ENCODE data around the gene PTPRZ1. TPM values are rescaled to one million over a fixed set of nuclear protein-coding genes. Genes with fewer than 3 reads are reported as not detected.

PTPRZ1 gene
- total RNA-seq, 1 experiment from 2014 or later: 105 TPM

GRCh38 chr7:122072924-122073599 is 200.1 kb downstream of the PTPRZ1 start:
- peaks cover 37% of the 10 kb centered on the region for H3K36me3 Mint-ChIP-seq
- H3K9me3 Mint-ChIP-seq: 0 out of 2 replicates have a peak, but pooled peaks cover 7% of the 10 kb centered on the region
- H3K4me1 Mint-ChIP-seq: peaks cover 19% of the 10 kb centered on the region
- no peak overlapping the region for H3K4me3 Mint-ChIP-seq
- CTCF ChIA-PET: no interaction called here
- ATAC-seq (no peak), DNase-seq (ENCODE audit: low spot score) (no peak)
- POLR2A ChIA-PET: no interaction called here
- H3K27ac Mint-ChIP-seq: peak overlapping the region; percentile 11; the same call in 1 of the 2 replicates
- H3K27me3 Mint-ChIP-seq (ENCODE audit: low read depth): no peaks in the 10 kb centered on the region
- no peak for TF ChIP-seq JUN (CRISPR knock-in tag; IDR thresholded peaks at IDR 0.05)
- TF ChIP-seq CREB1 (CRISPR knock-in tag; IDR thresholded peaks at IDR 0.05): no peak
- TF ChIP-seq, protein P1, sequence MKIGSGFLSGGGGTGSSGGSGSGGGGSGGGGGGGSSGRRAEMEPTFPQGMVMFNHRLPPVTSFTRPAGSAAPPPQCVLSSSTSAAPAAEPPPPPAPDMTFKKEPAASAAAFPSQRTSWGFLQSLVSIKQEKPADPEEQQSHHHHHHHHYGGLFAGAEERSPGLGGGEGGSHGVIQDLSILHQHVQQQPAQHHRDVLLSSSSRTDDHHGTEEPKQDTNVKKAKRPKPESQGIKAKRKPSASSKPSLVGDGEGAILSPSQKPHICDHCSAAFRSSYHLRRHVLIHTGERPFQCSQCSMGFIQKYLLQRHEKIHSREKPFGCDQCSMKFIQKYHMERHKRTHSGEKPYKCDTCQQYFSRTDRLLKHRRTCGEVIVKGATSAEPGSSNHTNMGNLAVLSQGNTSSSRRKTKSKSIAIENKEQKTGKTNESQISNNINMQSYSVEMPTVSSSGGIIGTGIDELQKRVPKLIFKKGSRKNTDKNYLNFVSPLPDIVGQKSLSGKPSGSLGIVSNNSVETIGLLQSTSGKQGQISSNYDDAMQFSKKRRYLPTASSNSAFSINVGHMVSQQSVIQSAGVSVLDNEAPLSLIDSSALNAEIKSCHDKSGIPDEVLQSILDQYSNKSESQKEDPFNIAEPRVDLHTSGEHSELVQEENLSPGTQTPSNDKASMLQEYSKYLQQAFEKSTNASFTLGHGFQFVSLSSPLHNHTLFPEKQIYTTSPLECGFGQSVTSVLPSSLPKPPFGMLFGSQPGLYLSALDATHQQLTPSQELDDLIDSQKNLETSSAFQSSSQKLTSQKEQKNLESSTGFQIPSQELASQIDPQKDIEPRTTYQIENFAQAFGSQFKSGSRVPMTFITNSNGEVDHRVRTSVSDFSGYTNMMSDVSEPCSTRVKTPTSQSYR (CRISPR knock-in tag; IDR thresholded peaks at IDR 0.05): no peak
- TF ChIP-seq, protein P2, sequence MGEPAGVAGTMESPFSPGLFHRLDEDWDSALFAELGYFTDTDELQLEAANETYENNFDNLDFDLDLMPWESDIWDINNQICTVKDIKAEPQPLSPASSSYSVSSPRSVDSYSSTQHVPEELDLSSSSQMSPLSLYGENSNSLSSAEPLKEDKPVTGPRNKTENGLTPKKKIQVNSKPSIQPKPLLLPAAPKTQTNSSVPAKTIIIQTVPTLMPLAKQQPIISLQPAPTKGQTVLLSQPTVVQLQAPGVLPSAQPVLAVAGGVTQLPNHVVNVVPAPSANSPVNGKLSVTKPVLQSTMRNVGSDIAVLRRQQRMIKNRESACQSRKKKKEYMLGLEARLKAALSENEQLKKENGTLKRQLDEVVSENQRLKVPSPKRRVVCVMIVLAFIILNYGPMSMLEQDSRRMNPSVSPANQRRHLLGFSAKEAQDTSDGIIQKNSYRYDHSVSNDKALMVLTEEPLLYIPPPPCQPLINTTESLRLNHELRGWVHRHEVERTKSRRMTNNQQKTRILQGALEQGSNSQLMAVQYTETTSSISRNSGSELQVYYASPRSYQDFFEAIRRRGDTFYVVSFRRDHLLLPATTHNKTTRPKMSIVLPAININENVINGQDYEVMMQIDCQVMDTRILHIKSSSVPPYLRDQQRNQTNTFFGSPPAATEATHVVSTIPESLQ (CRISPR knock-in tag; IDR thresholded peaks at IDR 0.05): no peak
- TF ChIP-seq SP1 (CRISPR knock-in tag; conservative IDR thresholded peaks at IDR 0.05): no peak
- peak; percentile 28; the same call in 1 of the 2 replicates for TF ChIP-seq ZNF532 (CRISPR knock-in tag; IDR thresholded peaks at IDR 0.05; ENCODE audit: borderline replicate concordance)
- TF ChIP-seq, protein P3, sequence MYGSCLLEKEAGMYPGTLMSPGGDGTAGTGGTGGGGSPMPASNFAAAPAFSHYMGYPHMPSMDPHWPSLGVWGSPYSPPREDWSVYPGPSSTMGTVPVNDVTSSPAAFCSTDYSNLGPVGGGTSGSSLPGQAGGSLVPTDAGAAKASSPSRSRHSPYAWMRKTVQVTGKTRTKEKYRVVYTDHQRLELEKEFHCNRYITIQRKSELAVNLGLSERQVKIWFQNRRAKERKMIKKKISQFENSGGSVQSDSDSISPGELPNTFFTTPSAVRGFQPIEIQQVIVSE (CRISPR knock-in tag; IDR thresholded peaks at IDR 0.05; ENCODE audit: borderline replicate concordance): no peak
- 0 out of 2 replicates have a peak, but pooled peaks have one; percentile 9 for TF ChIP-seq ZNF671 (CRISPR knock-in tag; IDR thresholded peaks at IDR 0.05)
- no peak for TF ChIP-seq AFF4 (CRISPR knock-in tag; IDR thresholded peaks at IDR 0.05; ENCODE audit: borderline replicate concordance)
- no peak for TF ChIP-seq HMGA2 (CRISPR knock-in tag; IDR thresholded peaks at IDR 0.05)
- TF ChIP-seq, protein P4, sequence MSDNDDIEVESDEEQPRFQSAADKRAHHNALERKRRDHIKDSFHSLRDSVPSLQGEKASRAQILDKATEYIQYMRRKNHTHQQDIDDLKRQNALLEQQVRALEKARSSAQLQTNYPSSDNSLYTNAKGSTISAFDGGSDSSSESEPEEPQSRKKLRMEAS (CRISPR knock-in tag; IDR thresholded peaks at IDR 0.05): no peak
- TF ChIP-seq EMX1 (CRISPR knock-in tag; IDR thresholded peaks at IDR 0.05): no peak
- TF ChIP-seq, protein P5, sequence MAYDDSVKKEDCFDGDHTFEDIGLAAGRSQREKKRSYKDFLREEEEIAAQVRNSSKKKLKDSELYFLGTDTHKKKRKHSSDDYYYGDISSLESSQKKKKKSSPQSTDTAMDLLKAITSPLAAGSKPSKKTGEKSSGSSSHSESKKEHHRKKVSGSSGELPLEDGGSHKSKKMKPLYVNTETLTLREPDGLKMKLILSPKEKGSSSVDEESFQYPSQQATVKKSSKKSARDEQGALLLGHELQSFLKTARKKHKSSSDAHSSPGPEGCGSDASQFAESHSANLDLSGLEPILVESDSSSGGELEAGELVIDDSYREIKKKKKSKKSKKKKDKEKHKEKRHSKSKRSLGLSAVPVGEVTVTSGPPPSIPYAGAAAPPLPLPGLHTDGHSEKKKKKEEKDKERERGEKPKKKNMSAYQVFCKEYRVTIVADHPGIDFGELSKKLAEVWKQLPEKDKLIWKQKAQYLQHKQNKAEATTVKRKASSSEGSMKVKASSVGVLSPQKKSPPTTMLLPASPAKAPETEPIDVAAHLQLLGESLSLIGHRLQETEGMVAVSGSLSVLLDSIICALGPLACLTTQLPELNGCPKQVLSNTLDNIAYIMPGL (CRISPR knock-in tag; IDR thresholded peaks at IDR 0.05): no peak
- no peak for TF ChIP-seq SMAD3 (CRISPR knock-in tag; IDR thresholded peaks at IDR 0.05; ENCODE audit: borderline replicate concordance)
- no peak for TF ChIP-seq ZNF121 (CRISPR knock-in tag; IDR thresholded peaks at IDR 0.05)
- no peak for TF ChIP-seq ZNF263 (CRISPR knock-in tag; IDR thresholded peaks at IDR 0.05; ENCODE audit: low read depth)
- TF ChIP-seq AR (CRISPR knock-in tag; IDR thresholded peaks at IDR 0.05): 0 out of 2 replicates have a peak, but pooled peaks have one; percentile 3
- TF ChIP-seq ZNF416 (CRISPR knock-in tag; IDR thresholded peaks at IDR 0.05): 0 out of 2 replicates have a peak, but pooled peaks have one; percentile 39

All from WTC11 (cell line).